Vagina (tissue), 2 donors: ENCODE data around the gene CTNND2. TPM values are rescaled to one million over a fixed set of nuclear protein-coding genes. Genes with fewer than 3 reads are reported as not detected.

ENCODE experiments used
- DNase-seq, 2 donors: peaks; one replicate each; pipeline ENCODE4 v3.0.0-alpha.2; 2017; ENCODE audit errors: extremely low spot score in 2 of 2
- H3K27ac ChIP-seq: fragments of 200-600 bp; sonication (generic); one replicate; pipeline ENCODE4 v1.5.1; 2019
- H3K27me3 ChIP-seq: fragments of 200-600 bp; sonication (generic); one replicate; pipeline ENCODE4 v1.5.1; 2019
- H3K36me3 ChIP-seq, 2 donors: fragments of 200-600 bp; sonication (generic); one replicate each; pipeline ENCODE4 v1.5.1; 2017 to 2019
- H3K4me1 ChIP-seq: fragments of 200-600 bp; sonication (generic); one replicate; pipeline ENCODE4 v1.5.1; 2019
- H3K4me3 ChIP-seq, 2 donors: fragments of 200-600 bp; sonication (generic); 1 replicate in 1 of 2; 2 replicates in 1 of 2; pipeline ENCODE4 v1.5.1; 2016 to 2019
- H3K9me3 ChIP-seq: fragments of 200-600 bp; sonication (generic); one replicate; pipeline ENCODE4 v1.5.1; 2019
- CTCF ChIP-seq, 3 experiments: fragments of 450-650 bp in 2 of 3; fragments of 200-600 bp in 1 of 3; sonication (generic) in 1 of 3; IDR thresholded peaks; one replicate each; pipeline ENCODE4 v1.5.1; 2017 to 2019; ENCODE audit warnings: antibody characterized with exemption in 3 of 3, mild to moderate bottlenecking in 2 of 3, moderate library complexity in 2 of 3
- POLR2A ChIP-seq, 2 donors: fragments of 450-650 bp; IDR thresholded peaks; one replicate each; pipeline ENCODE4 v1.6.1; 2017; ENCODE audit warnings: antibody characterized with exemption in 2 of 2, mild to moderate bottlenecking in 2 of 2, moderate library complexity in 2 of 2
- POLR2AphosphoS5 ChIP-seq, 2 donors: sonication (generic); formaldehyde crosslinking; IDR thresholded peaks; one replicate each; pipeline ENCODE4 v1.9.0; 2017; ENCODE audit warnings: antibody characterized with exemption in 2 of 2, mild to moderate bottlenecking in 2 of 2, low read depth in 1 of 2; ENCODE audit not compliant: insufficient read depth in 1 of 2
- intact Hi-C: fragments of 100-400 bp; cut with DNase I; formaldehyde crosslinking; loops from one replicate; pipeline ENCODE4 v1.15.1; 2023
- total RNA-seq: library from RNA; depleted of rRNA; stranded (reverse); fragments of >200 nt; gene quantifications from one replicate; pipeline ENCODE4 v1.2.3, GENCODE V29; 2016

The CTNND2 gene
- total RNA-seq, 1 donor from 2014 or later: 1.7 TPM

GRCh38 chr5:11514705-11515432 is 389.4 kb downstream of the CTNND2 start:
- no peak for TF ChIP-seq CTCF (IDR thresholded peaks at IDR 0.05)
- no peak for TF ChIP-seq POLR2A (IDR thresholded peaks at IDR 0.05)
- TF ChIP-seq POLR2AphosphoS5 (IDR thresholded peaks at IDR 0.05; ENCODE audit: insufficient read depth in 1 of 2, low read depth in 1 of 2): no peak
- DNase-seq: no peak
- Histone ChIP-seq H3K9me3 (no peaks in the 10 kb centered on the region), H3K27me3 (no peaks in the 10 kb centered on the region), H3K4me1 (no peaks in the 10 kb centered on the region), H3K36me3 (no peaks in the 10 kb centered on the region), H3K4me3 (no peak overlapping the region), H3K27ac (no peak overlapping the region)
- intact Hi-C loops: no loop called here

GRCh38 chr5:11511878-11512277 is 392.4 kb downstream of the CTNND2 start:
- intact Hi-C loops: no loop called here
- no peak for TF ChIP-seq POLR2A (IDR thresholded peaks at IDR 0.05)
- TF ChIP-seq POLR2AphosphoS5 (IDR thresholded peaks at IDR 0.05; ENCODE audit: insufficient read depth in 1 of 2, low read depth in 1 of 2): no peak
- no peak for TF ChIP-seq CTCF (IDR thresholded peaks at IDR 0.05)

GRCh38 chr5:11510889-11511288 is 393.4 kb downstream of the CTNND2 start:
- H3K4me1 ChIP-seq: no peaks in the 10 kb centered on the region
- no peaks in the 10 kb centered on the region for H3K9me3 ChIP-seq
- DNase-seq: no peak
- no peak overlapping the region for H3K4me3 ChIP-seq
- H3K36me3 ChIP-seq: no peaks in the 10 kb centered on the region
- H3K27me3 ChIP-seq: no peaks in the 10 kb centered on the region
- H3K27ac ChIP-seq: no peak overlapping the region
- intact Hi-C loops: no loop called here
- no peak for TF ChIP-seq POLR2AphosphoS5 (IDR thresholded peaks at IDR 0.05; ENCODE audit: insufficient read depth in 1 of 2, low read depth in 1 of 2)
- no peak for TF ChIP-seq POLR2A (IDR thresholded peaks at IDR 0.05)
- TF ChIP-seq CTCF (IDR thresholded peaks at IDR 0.05): no peak

More at GRCh38 chr5:11511878-11512277, 392.4 kb downstream of the CTNND2 start:
- H3K9me3 ChIP-seq: no peaks in the 10 kb centered on the region
- no peaks in the 10 kb centered on the region for H3K27me3 ChIP-seq
- H3K36me3 ChIP-seq: no peaks in the 10 kb centered on the region
- DNase-seq: no peak
- no peak overlapping the region for H3K4me3 ChIP-seq
- no peak overlapping the region for H3K27ac ChIP-seq
- no peaks in the 10 kb centered on the region for H3K4me1 ChIP-seq

GRCh38 chr5:11509793-11510192 is 394.5 kb downstream of the CTNND2 start:
- H3K4me1 ChIP-seq: no peaks in the 10 kb centered on the region
- no peak overlapping the region for H3K27ac ChIP-seq
- H3K36me3 ChIP-seq: no peaks in the 10 kb centered on the region
- DNase-seq: no peak
- intact Hi-C loops: no loop called here
- TF ChIP-seq CTCF (IDR thresholded peaks at IDR 0.05) (no peak), POLR2AphosphoS5 (IDR thresholded peaks at IDR 0.05; ENCODE audit: insufficient read depth in 1 of 2, low read depth in 1 of 2) (no peak), POLR2A (IDR thresholded peaks at IDR 0.05) (no peak)
- no peaks in the 10 kb centered on the region for H3K27me3 ChIP-seq
- H3K9me3 ChIP-seq: no peaks in the 10 kb centered on the region
- H3K4me3 ChIP-seq: no peak overlapping the region

GRCh38 chr5:11507156-11507910 is 396.9 kb downstream of the CTNND2 start:
- H3K27ac ChIP-seq: no peak overlapping the region
- intact Hi-C loops: no loop called here
- no peaks in the 10 kb centered on the region for H3K27me3 ChIP-seq
- no peaks in the 10 kb centered on the region for H3K9me3 ChIP-seq
- H3K36me3 ChIP-seq: no peaks in the 10 kb centered on the region
- H3K4me3 ChIP-seq: no peak overlapping the region
- TF ChIP-seq CTCF (IDR thresholded peaks at IDR 0.05) (no peak), POLR2A (IDR thresholded peaks at IDR 0.05) (no peak), POLR2AphosphoS5 (IDR thresholded peaks at IDR 0.05; ENCODE audit: insufficient read depth in 1 of 2, low read depth in 1 of 2) (no peak)
- no peaks in the 10 kb centered on the region for H3K4me1 ChIP-seq
- DNase-seq: no peak
